Ectodermal cell (in vitro differentiated cells): ENCODE data around the gene YY2.

Source experiments
- H3K27ac ChIP-seq: 2 replicates; pipeline ENCODE4 v1.7.0; 2013; ENCODE audit warnings: mild to moderate bottlenecking, low read depth, low read length; ENCODE audit not compliant: insufficient read depth, poor library complexity, severe bottlenecking
- H3K27me3 ChIP-seq: 2 replicates; pipeline ENCODE4 v1.7.0; 2013; ENCODE audit warnings: mild to moderate bottlenecking, low read length; ENCODE audit not compliant: insufficient read depth, control insufficient read depth, poor library complexity, severe bottlenecking
- H3K36me3 ChIP-seq: one replicate; pipeline ENCODE4 v1.7.0; 2013; ENCODE audit warnings: low read length; ENCODE audit not compliant: control insufficient read depth, insufficient read depth
- H3K4me1 ChIP-seq: one replicate; pipeline ENCODE4 v1.7.0; 2013; ENCODE audit warnings: low read length; ENCODE audit not compliant: control insufficient read depth, insufficient read depth
- H3K4me3 ChIP-seq: 2 replicates; pipeline ENCODE4 v1.7.0; 2013; ENCODE audit warnings: low read depth, low read length, control low read depth; ENCODE audit not compliant: insufficient read depth
- H3K9me3 ChIP-seq: 2 replicates; pipeline ENCODE4 v1.7.0; 2013; ENCODE audit warnings: mild to moderate bottlenecking, low read length, moderate library complexity; ENCODE audit not compliant: control insufficient read depth
- WGBS, 2 experiments: methylation state at CpG; one replicate each; pipeline ENCODE4 v1.1.7; 2013; ENCODE audit warnings: missing lambda C conversion rate in 2 of 2; 5-methylcytosine and 5-hydroxymethylcytosine counted together

YY2 gene

GRCh38 chrX:21838937-21839333, 16.9 kb upstream of the YY2 start:
- H3K9me3 ChIP-seq = no peaks in the 10 kb centered on the region
- 27 to 33% methylated on average over 1 of the region's 4 CpGs for WGBS, 2 experiments
- no peaks in the 10 kb centered on the region for H3K4me1 ChIP-seq
- no peaks in the 10 kb centered on the region for H3K27me3 ChIP-seq
- peak overlapping the region; percentile 75 for H3K4me3 ChIP-seq
- H3K27ac ChIP-seq = no peak overlapping the region
- H3K36me3 ChIP-seq = no peaks in the 10 kb centered on the region

- H3K9me3 ChIP-seq = no peaks in the 10 kb centered on the region
- H3K27ac ChIP-seq = no peak within 1 kb of the TSS
- no peaks in the 10 kb centered on the region for H3K36me3 ChIP-seq
- H3K4me1 ChIP-seq = no peaks in the 10 kb centered on the region
- no peaks in the 10 kb centered on the region for H3K27me3 ChIP-seq
- WGBS, 2 experiments = 0 to 1% methylated on average over 56 to 59 of the region's 61 CpGs
- peak within 1 kb of the TSS; percentile 75 for H3K4me3 ChIP-seq
These were observed 16.2 kb upstream of the YY2 start, which contains the start of gene MBTPS2 for GRCh38 chrX:21839334-21840192. Gene MBTPS2, plus strand, starts transcription at chrX:21839617. Its CDS starts 118 bp downstream, at chrX:21839735.

DNA sequence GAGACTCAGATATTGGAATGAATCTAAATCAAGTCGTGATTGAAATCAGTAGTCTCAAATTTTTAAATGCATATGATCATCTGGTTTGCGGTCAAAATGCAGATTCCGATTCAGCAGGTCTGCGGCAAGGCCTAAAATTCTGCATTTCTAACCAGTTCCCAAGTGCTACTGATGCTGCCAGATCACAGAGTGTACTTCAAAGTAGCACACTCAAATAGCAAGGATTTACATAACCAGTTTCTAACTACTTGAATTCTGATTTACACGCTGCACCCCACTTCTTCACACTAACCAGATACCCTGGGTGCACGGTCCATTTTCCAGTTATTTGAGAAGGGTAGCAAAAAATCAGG, 15.6 kb upstream of the YY2 start:
- no peak overlapping the region for H3K27ac ChIP-seq
- no peaks in the 10 kb centered on the region for H3K36me3 ChIP-seq
- peak overlapping the region; percentile 75 for H3K4me3 ChIP-seq
- H3K9me3 ChIP-seq = no peaks in the 10 kb centered on the region
- no peaks in the 10 kb centered on the region for H3K4me1 ChIP-seq
- H3K27me3 ChIP-seq = no peaks in the 10 kb centered on the region
- 13 to 23% methylated on average over 5 to 6 of the region's 6 CpGs for WGBS, 2 experiments

GRCh38 chrX:21843179-21843578, 12.6 kb upstream of the YY2 start:
- 86 to 93% methylated on average over 2 to 4 of the region's 5 CpGs for WGBS, 2 experiments
- no peak overlapping the region for H3K27ac ChIP-seq

DNA sequence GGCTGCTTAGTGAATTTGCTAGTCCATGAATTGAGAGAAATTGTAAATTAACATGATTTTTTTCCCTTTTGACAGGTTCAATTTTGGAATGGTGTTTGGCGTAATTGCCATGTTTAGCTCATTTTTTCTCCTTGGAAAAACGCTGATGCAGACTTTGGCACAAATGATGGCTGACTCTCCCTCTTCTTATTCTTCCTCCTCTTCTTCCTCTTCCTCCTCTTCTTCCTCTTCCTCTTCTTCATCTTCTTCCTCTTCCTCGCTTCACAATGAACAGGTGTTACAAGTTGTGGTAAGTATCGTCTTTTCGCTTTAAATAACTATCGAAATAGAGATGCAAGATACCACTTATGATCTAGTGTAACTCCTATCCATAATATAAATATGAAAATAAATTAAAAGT, 10.7 kb upstream of the YY2 start:
- 94 to 98% methylated on average over 2 to 3 of the region's 6 CpGs for WGBS, 2 experiments
- Histone ChIP-seq H3K9me3 (no peaks in the 10 kb centered on the region), H3K27ac (no peak overlapping the region), H3K36me3 (no peaks in the 10 kb centered on the region), H3K4me1 (no peaks in the 10 kb centered on the region), H3K27me3 (no peaks in the 10 kb centered on the region), H3K4me3 (no peak overlapping the region)

More at GRCh38 chrX:21843179-21843578, 12.6 kb upstream of the YY2 start:
- Histone ChIP-seq H3K4me3 (no peak overlapping the region), H3K4me1 (no peaks in the 10 kb centered on the region), H3K27me3 (no peaks in the 10 kb centered on the region), H3K9me3 (no peaks in the 10 kb centered on the region), H3K36me3 (no peaks in the 10 kb centered on the region)

GRCh38 chrX:21847342-21847741, 8.4 kb upstream of the YY2 start:
- Histone ChIP-seq H3K36me3 (no peaks in the 10 kb centered on the region), H3K27ac (no peak overlapping the region), H3K27me3 (no peaks in the 10 kb centered on the region), H3K4me1 (no peaks in the 10 kb centered on the region), H3K4me3 (no peak overlapping the region), H3K9me3 (no peaks in the 10 kb centered on the region)
- WGBS, 2 experiments = 100% methylated on average over 1 of the region's 1 CpG; no CpG with 5 or more reads in 1 of the 2 experiments

- H3K27me3 ChIP-seq = no peaks in the 10 kb centered on the region
- H3K4me1 ChIP-seq = no peaks in the 10 kb centered on the region
- no peaks in the 10 kb centered on the region for H3K9me3 ChIP-seq
- H3K27ac ChIP-seq = no peak overlapping the region
- no peak overlapping the region for H3K4me3 ChIP-seq
- H3K36me3 ChIP-seq = no peaks in the 10 kb centered on the region
These were observed 2.2 kb upstream of the YY2 start for GRCh38 chrX:21853578-21853977.

GRCh38 chrX:21856504-21856903, 717 bp downstream of the YY2 start:
- 96 to 97% methylated on average over 21 of the region's 21 CpGs for WGBS, 2 experiments
- no peaks in the 10 kb centered on the region for H3K27me3 ChIP-seq
- no peaks in the 10 kb centered on the region for H3K4me1 ChIP-seq
- H3K9me3 ChIP-seq = no peaks in the 10 kb centered on the region
- H3K4me3 ChIP-seq = no peak overlapping the region
- no peak overlapping the region for H3K27ac ChIP-seq
- H3K36me3 ChIP-seq = no peaks in the 10 kb centered on the region

- Histone ChIP-seq H3K4me1 (no peaks in the 10 kb centered on the region), H3K9me3 (no peaks in the 10 kb centered on the region), H3K27me3 (no peaks in the 10 kb centered on the region), H3K27ac (no peak overlapping the region), H3K4me3 (no peak overlapping the region), H3K36me3 (no peaks in the 10 kb centered on the region)
- no CpG with 5 or more reads among the region's 1 CpG for WGBS, 2 experiments
These were observed 7.5 kb downstream of the YY2 start for GRCh38 chrX:21863241-21863640.

GRCh38 chrX:21865436-21865835, 9.6 kb downstream of the YY2 start:
- H3K27ac ChIP-seq = no peak overlapping the region
- no peaks in the 10 kb centered on the region for H3K4me1 ChIP-seq
- no peak overlapping the region for H3K4me3 ChIP-seq
- no peaks in the 10 kb centered on the region for H3K36me3 ChIP-seq
- no peaks in the 10 kb centered on the region for H3K9me3 ChIP-seq
- H3K27me3 ChIP-seq = no peaks in the 10 kb centered on the region
